Testis (tissue), 3 donors: ENCODE results near the gene GRK1. TPM values are rescaled to one million over a fixed set of nuclear protein-coding genes. Genes with fewer than 3 reads are reported as not detected.

ENCODE experiments used
- DNase-seq: peaks from one replicate; pipeline ENCODE4 v3.0.0-alpha.2; 2019
- H3K27ac ChIP-seq, 2 donors: fragments of 200-600 bp; sonication (generic); one replicate each; pipeline ENCODE4 v1.5.1; 2019
- H3K27me3 ChIP-seq: fragments of 200-600 bp; sonication (generic); one replicate; pipeline ENCODE4 v1.5.1; 2019
- H3K36me3 ChIP-seq: fragments of 200-600 bp; sonication (generic); one replicate; pipeline ENCODE4 v1.5.1; 2017; ENCODE audit warnings: low read depth; ENCODE audit errors: missing control alignments
- H3K4me1 ChIP-seq: fragments of 200-600 bp; sonication (generic); one replicate; pipeline ENCODE4 v1.5.1; 2019
- H3K4me3 ChIP-seq, 2 donors: fragments of 200-600 bp; sonication (generic); one replicate each; pipeline ENCODE4 v1.5.1; 2017 to 2019
- H3K9me3 ChIP-seq: fragments of 200-600 bp; sonication (generic); one replicate; pipeline ENCODE4 v1.5.1; 2017
- POLR2A ChIP-seq: fragments of 450-650 bp; IDR thresholded peaks from one replicate; pipeline ENCODE4 v1.6.1; 2017; ENCODE audit warnings: antibody characterized with exemption, mild to moderate bottlenecking, moderate library complexity
- whole genome bisulfite sequencing, 2 donors: methylation state at CpG; one replicate each; pipeline ENCODE4 v1.1.5; 2018; 5-methylcytosine and 5-hydroxymethylcytosine counted together
- intact Hi-C: fragments of 100-400 bp; cut with DNase I; formaldehyde crosslinking; loops from one replicate; pipeline ENCODE4 v1.15.1; 2023; ENCODE audit warnings: low total_unique reads
- polyA plus RNA-seq: library from polyadenylated mRNA; stranded (reverse); fragments of 350-450 nt; fragmentation: Illumina TruSeq; extraction: RNeasy Lipid Tissue Mini Kit (QIAGEN cat#74804); gene quantifications from one replicate; pipeline ENCODE4 v1.2.3, GENCODE V29; 2014; ENCODE audit warnings: low read depth, low replicate concordance; ENCODE audit not compliant: insufficient read depth
- total RNA-seq, 2 donors: library from RNA; depleted of rRNA; stranded (reverse); fragments of >200 nt; gene quantifications; one replicate each; pipeline ENCODE4 v1.2.3, GENCODE V29; 2016
- TF ChIP-seq, protein P1 (sequence below), 3 experiments: fragments of 450-650 bp in 2 of 3; fragments of 200-600 bp in 1 of 3; sonication (generic) in 1 of 3; IDR thresholded peaks; one replicate each; pipeline ENCODE4 v1.5.1; 2016 to 2019; ENCODE audit warnings: antibody characterized with exemption in 3 of 3, mild to moderate bottlenecking in 2 of 3, moderate library complexity in 1 of 3

Gene GRK1
- total and polyA plus RNA-seq, 3 donors from 2014 or later = 0.55 to 2.1 (median 0.87) TPM

DNA sequence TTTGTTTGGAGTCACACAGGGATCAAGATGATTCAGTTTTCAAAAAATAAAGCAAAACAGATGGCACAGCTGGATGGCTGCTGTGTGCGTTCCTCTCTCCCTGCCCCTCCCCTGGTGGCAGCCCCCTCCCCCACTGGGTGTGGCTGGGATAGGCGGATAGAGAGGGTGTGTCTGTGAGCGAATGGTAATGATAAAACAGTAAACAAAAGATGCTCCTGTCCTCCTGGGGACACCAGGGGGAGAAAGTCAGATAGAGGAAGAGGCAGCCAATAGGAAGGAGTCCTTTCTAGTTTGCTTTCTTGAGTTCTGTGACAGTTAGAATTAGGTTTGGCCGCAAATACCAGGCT, 98.5 kb downstream of the GRK1 start:
- 71 to 82% methylated on average over 3 to 4 of the region's 4 CpGs for WGBS, 2 donors
- intact Hi-C loops = no loop called here

DNA sequence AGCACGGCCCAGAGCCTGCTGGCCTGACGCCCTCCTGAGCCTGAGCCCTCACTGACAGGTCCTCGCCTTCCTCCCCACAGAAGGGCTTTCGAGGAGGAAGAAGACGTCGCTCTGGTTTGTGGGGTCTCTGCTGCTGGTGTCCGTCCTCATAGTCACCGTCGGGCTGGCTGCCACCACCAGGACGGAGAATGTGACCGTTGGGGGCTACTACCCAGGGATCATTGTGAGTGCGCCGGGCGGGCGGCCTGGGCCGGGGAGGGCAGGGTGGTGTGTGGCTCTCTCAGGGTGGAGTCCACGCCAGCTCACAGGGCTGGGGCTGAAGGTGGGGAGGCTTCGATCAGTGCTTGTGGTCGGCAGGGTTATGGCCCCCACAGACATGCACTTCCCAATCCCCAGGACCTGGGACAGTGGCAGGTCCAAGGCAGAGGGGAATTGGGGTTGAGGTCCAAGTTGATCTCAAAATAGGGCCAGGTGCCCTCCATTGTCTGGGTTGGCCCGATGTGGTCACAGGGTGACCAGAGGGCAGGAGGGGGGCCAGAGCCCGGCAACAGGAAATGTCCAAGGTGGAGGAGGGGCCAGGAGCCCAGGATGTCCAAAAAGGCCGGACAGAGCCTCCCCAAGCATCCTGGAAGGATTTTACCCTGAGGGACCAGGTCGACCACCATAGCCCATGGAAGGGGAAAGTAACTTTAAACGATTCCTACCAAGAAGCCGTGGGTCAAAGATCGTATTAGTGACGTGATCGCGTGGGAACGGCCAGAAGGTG, 99.2 kb downstream of the GRK1 start:
- no peak overlapping the region for H3K4me3 ChIP-seq
- intact Hi-C loops = no loop called here
- no peak for DNase-seq
- no peaks in the 10 kb centered on the region for H3K9me3 ChIP-seq
- no peaks in the 10 kb centered on the region for H3K27me3 ChIP-seq
- no peaks in the 10 kb centered on the region for H3K4me1 ChIP-seq
- 84 to 93% methylated on average over 18 to 29 of the region's 30 CpGs for WGBS, 2 donors
- H3K27ac ChIP-seq = no peak overlapping the region
- H3K36me3 ChIP-seq = no peaks in the 10 kb centered on the region
- TF ChIP-seq, protein P1, sequence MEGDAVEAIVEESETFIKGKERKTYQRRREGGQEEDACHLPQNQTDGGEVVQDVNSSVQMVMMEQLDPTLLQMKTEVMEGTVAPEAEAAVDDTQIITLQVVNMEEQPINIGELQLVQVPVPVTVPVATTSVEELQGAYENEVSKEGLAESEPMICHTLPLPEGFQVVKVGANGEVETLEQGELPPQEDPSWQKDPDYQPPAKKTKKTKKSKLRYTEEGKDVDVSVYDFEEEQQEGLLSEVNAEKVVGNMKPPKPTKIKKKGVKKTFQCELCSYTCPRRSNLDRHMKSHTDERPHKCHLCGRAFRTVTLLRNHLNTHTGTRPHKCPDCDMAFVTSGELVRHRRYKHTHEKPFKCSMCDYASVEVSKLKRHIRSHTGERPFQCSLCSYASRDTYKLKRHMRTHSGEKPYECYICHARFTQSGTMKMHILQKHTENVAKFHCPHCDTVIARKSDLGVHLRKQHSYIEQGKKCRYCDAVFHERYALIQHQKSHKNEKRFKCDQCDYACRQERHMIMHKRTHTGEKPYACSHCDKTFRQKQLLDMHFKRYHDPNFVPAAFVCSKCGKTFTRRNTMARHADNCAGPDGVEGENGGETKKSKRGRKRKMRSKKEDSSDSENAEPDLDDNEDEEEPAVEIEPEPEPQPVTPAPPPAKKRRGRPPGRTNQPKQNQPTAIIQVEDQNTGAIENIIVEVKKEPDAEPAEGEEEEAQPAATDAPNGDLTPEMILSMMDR (IDR thresholded peaks at IDR 0.05) = no peak
- TF ChIP-seq POLR2A = no peak

More for the DNA sequence above, 98.5 kb downstream of the GRK1 start:
- no peaks in the 10 kb centered on the region for H3K9me3 ChIP-seq
- H3K36me3 ChIP-seq = no peaks in the 10 kb centered on the region
- no peaks in the 10 kb centered on the region for H3K4me1 ChIP-seq
- TF ChIP-seq POLR2A = no peak
- TF ChIP-seq, protein P1 (IDR thresholded peaks at IDR 0.05) = no peak
- no peak overlapping the region for H3K27ac ChIP-seq
- DNase-seq = no peak
- no peak overlapping the region for H3K4me3 ChIP-seq
- no peaks in the 10 kb centered on the region for H3K27me3 ChIP-seq

DNA sequence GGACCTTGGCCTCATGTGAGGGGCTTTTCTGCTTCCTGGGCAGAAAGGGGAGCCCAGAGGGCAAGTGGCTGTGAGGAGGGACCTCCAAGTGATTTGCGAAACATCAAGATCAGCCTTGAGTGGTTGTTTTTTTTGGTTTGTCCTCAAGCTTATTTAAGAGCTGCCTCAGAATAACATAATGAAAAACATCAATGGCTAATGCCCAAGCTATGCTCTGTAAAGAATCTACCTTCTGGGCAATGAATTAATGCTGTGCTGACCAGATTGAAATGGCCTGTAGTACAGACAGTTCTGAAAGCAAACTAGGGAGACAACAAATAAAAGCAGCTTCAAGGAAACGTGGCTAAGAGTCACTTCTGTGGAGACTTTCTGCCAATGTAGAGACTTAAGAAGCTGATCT, 100.3 kb downstream of the GRK1 start:
- 86 to 91% methylated on average over 2 of the region's 2 CpGs for WGBS, 2 donors
- no peaks in the 10 kb centered on the region for H3K27me3 ChIP-seq
- no peaks in the 10 kb centered on the region for H3K4me1 ChIP-seq
- H3K4me3 ChIP-seq = no peak overlapping the region
- no peak overlapping the region for H3K27ac ChIP-seq
- TF ChIP-seq, protein P1 (IDR thresholded peaks at IDR 0.05) = no peak
- TF ChIP-seq POLR2A = no peak
- no peaks in the 10 kb centered on the region for H3K9me3 ChIP-seq
- DNase-seq = no peak
- H3K36me3 ChIP-seq = no peaks in the 10 kb centered on the region
- intact Hi-C loops = no loop called here

DNA sequence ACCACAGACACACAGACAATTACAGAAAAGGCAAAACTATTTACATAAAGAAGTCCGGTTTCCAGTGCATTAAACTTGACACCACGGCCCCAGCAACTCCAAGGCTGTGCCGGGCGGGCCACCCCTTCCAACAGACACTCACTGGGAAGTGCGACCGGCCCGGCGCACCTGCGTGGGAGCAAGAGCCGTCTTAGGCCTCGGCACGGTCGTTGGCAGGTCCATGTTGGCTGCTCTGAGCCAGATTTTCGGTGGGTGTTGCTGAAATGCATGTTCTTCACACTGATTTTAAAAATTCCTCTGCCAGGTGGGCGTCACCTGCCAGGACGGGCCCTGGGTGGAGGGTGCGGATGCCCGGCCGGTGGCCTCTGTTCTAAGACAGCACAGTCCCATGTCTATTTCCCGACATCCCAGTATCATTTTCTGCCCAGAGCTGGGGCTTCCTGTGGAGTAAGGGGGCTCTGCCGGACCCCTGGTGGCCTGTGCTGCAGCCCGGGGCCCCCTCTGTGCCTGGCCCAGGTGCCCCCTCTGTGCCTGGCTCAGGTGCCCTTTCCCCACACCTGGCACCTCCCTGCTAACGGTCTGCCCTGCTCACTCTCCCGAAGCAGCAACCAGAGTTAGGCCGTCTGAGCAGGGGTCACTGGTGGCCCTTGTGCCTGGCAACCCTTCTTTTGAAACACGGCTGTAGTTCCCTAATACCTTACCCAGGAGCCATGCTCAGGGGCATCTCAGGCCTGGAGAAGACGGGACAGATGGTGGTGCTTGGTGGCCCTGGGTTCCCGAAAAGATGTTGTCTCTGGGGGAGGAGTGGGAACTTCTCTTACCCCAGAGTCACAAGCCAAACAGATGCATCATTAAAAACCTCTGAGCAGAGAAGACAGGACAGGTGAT, 101.2 kb downstream of the GRK1 start:
- Histone ChIP-seq H3K9me3 (no peaks in the 10 kb centered on the region), H3K36me3 (no peaks in the 10 kb centered on the region), H3K27me3 (no peaks in the 10 kb centered on the region), H3K4me1 (no peaks in the 10 kb centered on the region), H3K4me3 (no peak overlapping the region), H3K27ac (no peak overlapping the region)
- WGBS, 2 donors = 93 to 94% methylated on average over 16 to 28 of the region's 28 CpGs
- DNase-seq = no peak
- TF ChIP-seq, protein P1 (IDR thresholded peaks at IDR 0.05) = no peak
- TF ChIP-seq POLR2A = no peak
- intact Hi-C loops = no loop called here
